ENCODE measurements around the gene FBXO24.

DNA sequence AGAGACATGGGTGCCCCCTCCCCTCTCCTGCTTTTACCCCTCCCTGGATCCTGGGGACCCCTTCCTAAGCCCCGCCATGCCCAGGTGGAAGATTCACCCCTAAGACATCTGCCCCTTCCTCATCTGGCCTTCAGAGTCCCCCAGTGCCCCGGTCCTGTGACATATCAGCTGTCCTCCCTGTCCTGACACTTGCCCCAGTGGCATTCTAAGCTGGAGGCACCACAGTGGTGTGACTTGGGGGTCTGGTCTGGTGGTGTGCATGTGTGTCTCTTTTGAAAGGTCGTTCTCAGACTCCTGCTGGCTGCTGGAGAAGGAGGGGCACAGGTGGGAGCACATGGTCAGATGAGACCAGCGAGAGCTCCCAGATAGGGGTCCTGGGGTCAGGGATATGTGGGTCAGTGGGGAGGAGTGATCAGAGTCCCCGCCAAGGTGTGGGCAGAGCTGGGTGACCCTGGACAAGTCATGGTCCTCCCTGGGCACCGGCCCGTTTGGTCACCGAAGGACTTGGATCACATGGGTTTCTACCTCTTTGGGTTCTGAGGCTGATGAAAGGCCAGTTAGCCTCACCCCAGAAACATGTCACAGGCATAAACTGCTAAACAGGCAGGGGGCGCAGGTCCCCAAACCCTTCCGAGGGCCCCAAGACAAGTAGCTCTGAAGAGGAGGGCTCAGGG lies 55.9 kb downstream of the FBXO24 start:
- TF ChIP-seq, protein P1, sequence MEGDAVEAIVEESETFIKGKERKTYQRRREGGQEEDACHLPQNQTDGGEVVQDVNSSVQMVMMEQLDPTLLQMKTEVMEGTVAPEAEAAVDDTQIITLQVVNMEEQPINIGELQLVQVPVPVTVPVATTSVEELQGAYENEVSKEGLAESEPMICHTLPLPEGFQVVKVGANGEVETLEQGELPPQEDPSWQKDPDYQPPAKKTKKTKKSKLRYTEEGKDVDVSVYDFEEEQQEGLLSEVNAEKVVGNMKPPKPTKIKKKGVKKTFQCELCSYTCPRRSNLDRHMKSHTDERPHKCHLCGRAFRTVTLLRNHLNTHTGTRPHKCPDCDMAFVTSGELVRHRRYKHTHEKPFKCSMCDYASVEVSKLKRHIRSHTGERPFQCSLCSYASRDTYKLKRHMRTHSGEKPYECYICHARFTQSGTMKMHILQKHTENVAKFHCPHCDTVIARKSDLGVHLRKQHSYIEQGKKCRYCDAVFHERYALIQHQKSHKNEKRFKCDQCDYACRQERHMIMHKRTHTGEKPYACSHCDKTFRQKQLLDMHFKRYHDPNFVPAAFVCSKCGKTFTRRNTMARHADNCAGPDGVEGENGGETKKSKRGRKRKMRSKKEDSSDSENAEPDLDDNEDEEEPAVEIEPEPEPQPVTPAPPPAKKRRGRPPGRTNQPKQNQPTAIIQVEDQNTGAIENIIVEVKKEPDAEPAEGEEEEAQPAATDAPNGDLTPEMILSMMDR (conservative IDR thresholded peaks at IDR 0.05; ENCODE audit: low read depth, low read length), result no peak
- no peak for TF ChIP-seq EZH2 (IDR thresholded peaks at IDR 0.05; ENCODE audit: borderline replicate concordance, low read depth, low read length, poor library complexity, severe bottlenecking)
